ENCODE measurements around the gene ZNF394.
A peak's percentile ranks its signal among the peaks of the same experiment; 100 is the strongest.

ZNF394 gene

GRCh38 chr7:99531354-99531765, 31.3 kb upstream of the ZNF394 start:
- TF ChIP-seq CTCF (IDR thresholded peaks at IDR 0.05) = no peak

- TF ChIP-seq CTCF (IDR thresholded peaks at IDR 0.05) = peak; percentile 15; the same call in 1 of the 2 replicates
Observed at GRCh38 chr7:99525713-99526440, 25.8 kb upstream of the ZNF394 start.

GRCh38 chr7:99521399-99521798, 21.3 kb upstream of the ZNF394 start:
- no peak for TF ChIP-seq CTCF (IDR thresholded peaks at IDR 0.05)

GRCh38 chr7:99514050-99514449, 14.0 kb upstream of the ZNF394 start:
- TF ChIP-seq CTCF (IDR thresholded peaks at IDR 0.05) = no peak

GRCh38 chr7:99505324-99505662, 5.2 kb upstream of the ZNF394 start:
- no peak for TF ChIP-seq CTCF (IDR thresholded peaks at IDR 0.05)

GRCh38 chr7:99504603-99505323, 4.7 kb upstream of the ZNF394 start, which contains the start of gene ZKSCAN5:
TSS of gene ZKSCAN5 (plus strand) at chr7:99504662. CDS start at chr7:99506045, 1,383 bp downstream.
- TF ChIP-seq CTCF (IDR thresholded peaks at IDR 0.05) = no peak

GRCh38 chr7:99504281-99504602, 4.2 kb upstream of the ZNF394 start:
- TF ChIP-seq CTCF (IDR thresholded peaks at IDR 0.05) = no peak

Measured in LNCAP (cell line).